Activated B cell treated with CpG ODN at 0.5 μM for 24 hours (primary cell): Measurements from ENCODE around the gene ACADS. TPM values are rescaled to one million over a fixed set of nuclear protein-coding genes. Genes with fewer than 3 reads are reported as not detected.

Experiments
- ATAC-seq: fragments of 200-7000 bp; cut with Tn5 transposase; one replicate; pipeline ENCODE4 v1.10.0; 2021; ENCODE audit warnings: low read depth, mild to moderate bottlenecking, moderate library complexity
- CTCF ChIA-PET: fragments of 350-600 bp; sonication (Branson Sonifier 250); formaldehyde crosslinking; loops from one replicate; lab custom pipeline; 2021; ENCODE audit warnings: antibody characterized with exemption; lab: Charles Lee
- POLR2A ChIA-PET: fragments of 350-600 bp; sonication (Branson Sonifier 250); formaldehyde crosslinking; loops from one replicate; lab custom pipeline; 2021; ENCODE audit warnings: antibody characterized with exemption; lab: Charles Lee
- DNase-seq: peaks from one replicate; pipeline ENCODE4 v3.0.0; 2022
- H3K27ac Mint-ChIP-seq: one replicate; pipeline ENCODE4 v1.8.0; 2020; ENCODE audit warnings: mixed read lengths
- H3K27me3 Mint-ChIP-seq: one replicate; pipeline ENCODE4 v1.8.0; 2021; ENCODE audit warnings: mixed read lengths
- H3K36me3 Mint-ChIP-seq: one replicate; pipeline ENCODE4 v1.8.0; 2021; ENCODE audit warnings: low read depth, mixed read lengths
- H3K4me1 Mint-ChIP-seq: one replicate; pipeline ENCODE4 v1.8.0; 2021; ENCODE audit warnings: mixed read lengths
- H3K4me3 Mint-ChIP-seq: one replicate; pipeline ENCODE4 v1.8.0; 2020; ENCODE audit warnings: mild to moderate bottlenecking, mixed read lengths
- H3K9me3 Mint-ChIP-seq: one replicate; pipeline ENCODE4 v1.8.0; 2020; ENCODE audit warnings: mixed read lengths
- intact Hi-C: fragments of 100-400 bp; cut with micrococcal nuclease; formaldehyde crosslinking; loops from one replicate; pipeline ENCODE4 v1.15.1; 2024
- total RNA-seq: library from RNA; stranded (reverse); gene quantifications from 2 replicates; pipeline ENCODE4 v1.2.3, GENCODE V29; 2022
- TF ChIP-seq, protein P1 (sequence below): fragments of 200-600 bp; IDR thresholded peaks from one replicate; pipeline ENCODE4 v1.8.0; 2022; ENCODE audit warnings: antibody characterized with exemption, mild to moderate bottlenecking

Gene ACADS
- total RNA-seq, 1 donor from 2014 or later = 11.1 TPM

DNA sequence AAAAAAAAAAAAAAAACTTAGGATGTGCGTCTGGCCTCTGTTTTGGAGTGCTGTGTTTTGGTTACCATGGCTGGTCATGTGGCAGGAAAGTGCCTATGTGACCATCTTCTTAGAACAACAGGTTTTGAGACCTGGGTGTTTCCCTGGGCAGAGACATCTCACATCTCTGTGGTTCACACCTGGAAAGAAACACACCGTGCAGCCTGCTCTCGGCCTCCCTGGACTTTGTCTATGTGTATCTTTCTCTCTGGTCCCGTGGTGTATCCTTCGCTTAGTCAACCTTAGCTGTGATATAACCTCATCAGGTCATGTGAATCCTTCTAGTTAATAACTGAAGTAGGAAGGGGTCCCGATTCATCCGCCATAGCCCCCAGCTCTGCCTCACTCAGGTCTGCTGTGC, 22.6 kb downstream of the ACADS start:
- H3K27ac Mint-ChIP-seq = no peak overlapping the region
- DNase-seq (no peak), ATAC-seq (no peak)
- no peak overlapping the region for H3K4me3 Mint-ChIP-seq
- no peaks in the 10 kb centered on the region for H3K27me3 Mint-ChIP-seq
- no peaks in the 10 kb centered on the region for H3K9me3 Mint-ChIP-seq
- ChIA-PET POLR2A (no interaction called here), CTCF (no interaction called here)
- intact Hi-C loops = no loop called here
- no peaks in the 10 kb centered on the region for H3K36me3 Mint-ChIP-seq
- TF ChIP-seq, protein P1, sequence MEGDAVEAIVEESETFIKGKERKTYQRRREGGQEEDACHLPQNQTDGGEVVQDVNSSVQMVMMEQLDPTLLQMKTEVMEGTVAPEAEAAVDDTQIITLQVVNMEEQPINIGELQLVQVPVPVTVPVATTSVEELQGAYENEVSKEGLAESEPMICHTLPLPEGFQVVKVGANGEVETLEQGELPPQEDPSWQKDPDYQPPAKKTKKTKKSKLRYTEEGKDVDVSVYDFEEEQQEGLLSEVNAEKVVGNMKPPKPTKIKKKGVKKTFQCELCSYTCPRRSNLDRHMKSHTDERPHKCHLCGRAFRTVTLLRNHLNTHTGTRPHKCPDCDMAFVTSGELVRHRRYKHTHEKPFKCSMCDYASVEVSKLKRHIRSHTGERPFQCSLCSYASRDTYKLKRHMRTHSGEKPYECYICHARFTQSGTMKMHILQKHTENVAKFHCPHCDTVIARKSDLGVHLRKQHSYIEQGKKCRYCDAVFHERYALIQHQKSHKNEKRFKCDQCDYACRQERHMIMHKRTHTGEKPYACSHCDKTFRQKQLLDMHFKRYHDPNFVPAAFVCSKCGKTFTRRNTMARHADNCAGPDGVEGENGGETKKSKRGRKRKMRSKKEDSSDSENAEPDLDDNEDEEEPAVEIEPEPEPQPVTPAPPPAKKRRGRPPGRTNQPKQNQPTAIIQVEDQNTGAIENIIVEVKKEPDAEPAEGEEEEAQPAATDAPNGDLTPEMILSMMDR = no peak
- H3K4me1 Mint-ChIP-seq = no peaks in the 10 kb centered on the region

DNA sequence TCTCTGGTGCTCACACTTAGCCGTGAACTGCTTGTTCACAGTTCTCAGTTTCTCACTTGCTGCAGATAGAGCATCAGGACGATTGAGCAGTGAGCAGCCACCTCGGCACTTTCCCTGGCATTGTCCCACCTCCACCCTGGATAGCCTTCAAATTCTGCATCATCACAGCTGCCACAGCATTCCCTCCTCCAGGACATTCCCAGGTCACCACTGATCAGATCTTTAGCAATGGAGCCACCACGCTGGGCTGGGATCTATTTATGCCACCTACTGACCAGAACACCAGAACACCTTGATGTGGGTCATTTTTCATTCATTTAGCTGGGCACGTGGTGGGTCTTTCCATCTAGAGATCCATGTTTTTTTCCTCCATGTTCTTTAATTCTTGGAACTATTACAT, 23.6 kb downstream of the ACADS start:
- ChIA-PET CTCF (no interaction called here), POLR2A (no interaction called here)
- H3K4me1 Mint-ChIP-seq = peaks cover 3% of the 10 kb centered on the region
- H3K27me3 Mint-ChIP-seq = no peaks in the 10 kb centered on the region
- intact Hi-C loops = no loop called here
- no peak overlapping the region for H3K4me3 Mint-ChIP-seq
- DNase-seq (no peak), ATAC-seq (no peak)
- TF ChIP-seq, protein P1 = no peak
- no peaks in the 10 kb centered on the region for H3K36me3 Mint-ChIP-seq
- H3K27ac Mint-ChIP-seq = no peak overlapping the region
- peaks cover 2% of the 10 kb centered on the region for H3K9me3 Mint-ChIP-seq

DNA sequence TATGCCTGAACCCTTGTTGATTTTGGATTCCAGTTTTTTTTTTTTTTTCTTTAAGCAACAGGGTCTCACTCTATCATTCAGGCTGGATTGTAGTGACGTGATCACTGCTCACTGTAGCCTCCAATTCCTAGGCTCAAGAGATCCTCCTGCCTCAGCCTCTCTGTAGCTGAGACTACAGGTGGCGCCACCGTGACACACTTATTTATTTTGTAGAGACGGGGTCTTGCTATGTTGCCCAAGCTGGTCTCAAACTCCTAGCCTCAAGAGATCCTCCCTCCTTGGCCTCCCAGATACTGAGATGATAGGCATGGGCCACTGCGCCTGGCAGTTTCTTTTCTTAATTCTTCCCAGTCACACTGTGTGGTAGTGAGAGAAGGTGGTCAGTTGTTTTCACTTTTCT, 25.2 kb downstream of the ACADS start:
- Mint-ChIP-seq H3K4me3 (no peak overlapping the region), H3K36me3 (no peaks in the 10 kb centered on the region), H3K27ac (no peak overlapping the region), H3K27me3 (no peaks in the 10 kb centered on the region), H3K9me3 (peaks cover 10% of the 10 kb centered on the region), H3K4me1 (peaks cover 3% of the 10 kb centered on the region)
- POLR2A ChIA-PET = interaction anchor here (0.7 kb wide), 1 partner anchor 14 kb away, joined by 4 read pairs; no protein-coding TSS in a partner anchor
- DNase-seq (no peak), ATAC-seq (no peak)
- intact Hi-C loops = no loop called here
- CTCF ChIA-PET = interaction anchor here (1.1 kb wide), 1 partner anchor 221 kb away, joined by 3 read pairs; no protein-coding TSS in a partner anchor
- TF ChIP-seq, protein P1 = no peak

DNA sequence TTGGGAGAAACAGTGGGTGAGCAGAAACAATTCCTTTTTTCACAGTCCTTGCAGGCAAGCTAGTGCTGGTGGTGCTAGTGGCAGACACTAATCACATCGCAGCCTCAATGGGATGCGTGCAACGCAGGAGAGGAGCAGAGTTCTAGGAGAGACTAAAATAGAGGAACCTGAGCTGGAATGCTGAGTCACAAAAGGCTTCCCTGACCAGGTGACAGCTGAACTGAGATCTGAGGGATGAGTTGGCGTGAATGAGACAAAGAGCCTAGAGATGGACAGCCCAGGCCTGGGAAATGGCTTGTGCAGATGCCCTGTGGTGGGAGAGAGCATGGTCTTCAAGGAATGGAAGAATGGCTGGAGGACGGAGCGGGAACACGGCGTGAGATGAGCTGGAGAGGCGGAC, 25.8 kb downstream of the ACADS start:
- Mint-ChIP-seq H3K9me3 (peaks cover 10% of the 10 kb centered on the region), H3K4me1 (peaks cover 3% of the 10 kb centered on the region), H3K4me3 (no peak overlapping the region), H3K27me3 (no peaks in the 10 kb centered on the region), H3K27ac (no peak overlapping the region), H3K36me3 (no peaks in the 10 kb centered on the region)
- POLR2A ChIA-PET = interaction anchor here (0.7 kb wide), 1 partner anchor 15 kb away, joined by 4 read pairs; no protein-coding TSS in a partner anchor
- intact Hi-C loops = no loop called here
- ATAC-seq (no peak), DNase-seq (no peak)
- TF ChIP-seq, protein P1 = no peak
- CTCF ChIA-PET = interaction anchor here (1.1 kb wide), 1 partner anchor 220 kb away, joined by 3 read pairs; no protein-coding TSS in a partner anchor

DNA sequence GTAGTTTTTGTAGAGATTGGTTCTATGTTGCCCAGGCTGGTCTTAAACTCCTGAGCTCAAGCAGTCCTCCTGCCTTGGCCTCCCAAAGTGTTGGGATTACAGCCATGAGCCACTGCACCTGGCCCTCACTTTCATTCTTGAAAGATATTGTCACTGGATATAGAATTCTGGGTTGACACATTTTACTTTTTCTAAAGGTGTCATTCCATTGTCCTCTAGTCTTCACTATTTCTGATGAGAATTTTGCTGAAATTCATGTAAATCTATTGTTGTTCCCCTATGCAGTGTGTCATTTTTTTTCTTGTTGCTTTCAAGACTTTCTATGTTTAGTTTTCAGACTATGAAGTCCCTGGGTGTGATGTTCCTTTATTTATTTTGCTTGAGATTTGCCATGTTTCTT, 29.2 kb downstream of the ACADS start:
- ChIA-PET CTCF (no interaction called here), POLR2A (no interaction called here)
- H3K4me1 Mint-ChIP-seq = peaks cover 3% of the 10 kb centered on the region
- H3K27ac Mint-ChIP-seq = no peak overlapping the region
- no peaks in the 10 kb centered on the region for H3K27me3 Mint-ChIP-seq
- TF ChIP-seq, protein P1 = no peak
- ATAC-seq = no peak
- no peak overlapping the region for H3K4me3 Mint-ChIP-seq
- intact Hi-C loops = no loop called here
- peaks cover 10% of the 10 kb centered on the region for H3K9me3 Mint-ChIP-seq
- no peaks in the 10 kb centered on the region for H3K36me3 Mint-ChIP-seq
- no peak for DNase-seq
